ENCODE results near the gene VGF. TPM values are rescaled to one million over a fixed set of nuclear protein-coding genes. Genes with fewer than 3 reads are reported as not detected.
"Not testable (repeated sequence)": the region's sequence is repeated elsewhere in the genome, so short reads cannot be mapped to it uniquely, and the experiment has no call there.

The VGF gene
- polyA plus RNA-seq, 1 donor = 0.51 TPM

DNA sequence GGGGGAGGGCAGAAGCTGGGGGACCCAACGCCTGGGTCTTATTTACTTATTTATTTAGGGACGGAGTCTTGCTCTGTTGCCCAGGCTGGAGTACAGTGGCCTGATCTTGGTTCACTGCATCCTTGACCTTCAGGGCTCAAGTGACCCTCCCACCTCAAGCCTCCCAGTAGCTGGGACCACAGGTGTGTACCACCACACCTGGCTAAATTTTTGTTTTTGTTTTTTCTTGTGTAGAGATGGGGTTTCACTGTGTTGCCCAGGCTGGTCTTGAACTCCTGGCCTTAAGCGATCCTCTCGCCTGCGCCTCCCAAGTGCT, 37.2 kb upstream of the VGF start:
- Histone ChIP-seq H3K27ac (ENCODE audit: low read length) (no peak overlapping the region), H3K9me3 (ENCODE audit: control insufficient read depth, low read depth, low read length) (peaks cover 3% of the 10 kb centered on the region), H3K4me1 (ENCODE audit: control insufficient read depth, insufficient read depth, low read length) (peaks cover 12% of the 10 kb centered on the region), H3K36me3 (ENCODE audit: control insufficient read depth, insufficient read depth, low read length) (peaks cover 14% of the 10 kb centered on the region), H3K4me3 (ENCODE audit: low read length) (no peak overlapping the region), H3K27me3 (ENCODE audit: control insufficient read depth, insufficient read depth, low read length) (peaks cover 23% of the 10 kb centered on the region)
- no peak for DNase-seq
- no CpG with 5 or more reads among the region's 5 CpGs for WGBS (ENCODE audit: insufficient coverage, low lambda C conversion rate)

- Histone ChIP-seq H3K4me1 (ENCODE audit: control insufficient read depth, insufficient read depth, low read length) (peaks cover 12% of the 10 kb centered on the region), H3K27ac (ENCODE audit: low read length) (peak overlapping the region; percentile 98), H3K27me3 (ENCODE audit: control insufficient read depth, insufficient read depth, low read length) (peaks cover 23% of the 10 kb centered on the region), H3K4me3 (ENCODE audit: low read length) (peak overlapping the region; percentile 59), H3K36me3 (ENCODE audit: control insufficient read depth, insufficient read depth, low read length) (peaks cover 9% of the 10 kb centered on the region), H3K9me3 (ENCODE audit: control insufficient read depth, low read depth, low read length) (peaks cover 3% of the 10 kb centered on the region)
- DNase-seq = peak; percentile 65 to 90
- WGBS (ENCODE audit: insufficient coverage, low lambda C conversion rate) = no CpG with 5 or more reads among the region's 75 CpGs
These were observed 36.6 kb upstream of the VGF start for GRCh38 chr7:101201695-101202602.

DNA sequence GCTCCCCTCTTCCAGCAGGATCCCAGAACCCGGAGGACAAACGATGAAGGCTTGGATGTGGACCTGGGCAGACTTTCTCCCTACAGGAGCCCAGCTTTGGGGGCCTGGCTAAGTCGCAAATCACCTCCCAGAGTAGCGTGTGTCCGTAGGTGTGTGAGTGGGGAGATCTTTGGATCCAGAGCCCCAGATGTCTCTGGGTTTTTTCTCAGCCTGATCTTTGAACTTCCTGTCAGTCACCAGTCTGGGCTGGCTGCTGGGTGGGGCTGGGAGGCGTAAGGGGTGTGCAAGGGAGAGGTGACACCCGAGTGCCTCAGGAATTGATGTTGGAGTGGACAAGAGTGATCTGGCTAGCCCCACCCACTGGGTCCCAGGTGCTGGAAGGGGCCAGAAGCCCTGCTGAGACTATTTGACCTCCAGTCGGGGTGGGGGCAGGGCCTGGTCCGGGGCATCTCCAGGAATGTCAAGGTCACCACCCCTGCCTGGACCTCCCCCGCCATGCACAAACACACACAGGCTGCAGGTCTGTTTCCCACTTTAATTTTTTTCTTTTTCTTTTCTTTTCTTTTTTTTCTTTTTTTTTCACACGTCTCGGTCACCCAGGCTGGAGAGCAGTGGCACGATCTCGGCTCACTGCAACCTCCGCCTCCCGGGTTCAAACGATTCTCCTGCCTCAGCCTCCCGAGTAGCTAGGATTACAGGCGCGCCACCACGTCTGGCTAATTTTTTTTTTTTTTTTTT, 35.7 kb upstream of the VGF start, which contains the start of gene MOGAT3:
Gene MOGAT3 (minus strand): TSS at position 175 of the 738 bp plus-strand sequence. CDS start 182 bp downstream, outside the sequence.
- Histone ChIP-seq H3K36me3 (ENCODE audit: control insufficient read depth, insufficient read depth, low read length) (peaks cover 2% of the 10 kb centered on the region), H3K9me3 (ENCODE audit: control insufficient read depth, low read depth, low read length) (peaks cover 3% of the 10 kb centered on the region), H3K4me1 (ENCODE audit: control insufficient read depth, insufficient read depth, low read length) (peaks cover 12% of the 10 kb centered on the region), H3K27ac (ENCODE audit: low read length) (peak within 1 kb of the TSS; percentile 98), H3K27me3 (ENCODE audit: control insufficient read depth, insufficient read depth, low read length) (peaks cover 23% of the 10 kb centered on the region), H3K4me3 (ENCODE audit: low read length) (peak within 1 kb of the TSS; percentile 59)
- WGBS (ENCODE audit: insufficient coverage, low lambda C conversion rate) = 7% methylated on average over 5 of the region's 21 CpGs
- peak; percentile 95 to 98 for DNase-seq

- H3K36me3 ChIP-seq (ENCODE audit: control insufficient read depth, insufficient read depth, low read length) = no peaks in the 10 kb centered on the region
- peak overlapping the region; percentile 59 for H3K4me3 ChIP-seq (ENCODE audit: low read length)
- H3K9me3 ChIP-seq (ENCODE audit: control insufficient read depth, low read depth, low read length) = peaks cover 3% of the 10 kb centered on the region
- H3K27me3 ChIP-seq (ENCODE audit: control insufficient read depth, insufficient read depth, low read length) = peaks cover 23% of the 10 kb centered on the region
- no CpG with 5 or more reads among the region's 2 CpGs for WGBS (ENCODE audit: insufficient coverage, low lambda C conversion rate)
- peaks cover 12% of the 10 kb centered on the region for H3K4me1 ChIP-seq (ENCODE audit: control insufficient read depth, insufficient read depth, low read length)
- DNase-seq = no peak
- H3K27ac ChIP-seq (ENCODE audit: low read length) = peak overlapping the region; percentile 98
These were observed 35.1 kb upstream of the VGF start for GRCh38 chr7:101200504-101200861.

GRCh38 chr7:101199522-101199921, 34.2 kb upstream of the VGF start:
- no CpG with 5 or more reads among the region's 10 CpGs for WGBS (ENCODE audit: insufficient coverage, low lambda C conversion rate)
- not testable (repeated sequence) for DNase-seq

DNA sequence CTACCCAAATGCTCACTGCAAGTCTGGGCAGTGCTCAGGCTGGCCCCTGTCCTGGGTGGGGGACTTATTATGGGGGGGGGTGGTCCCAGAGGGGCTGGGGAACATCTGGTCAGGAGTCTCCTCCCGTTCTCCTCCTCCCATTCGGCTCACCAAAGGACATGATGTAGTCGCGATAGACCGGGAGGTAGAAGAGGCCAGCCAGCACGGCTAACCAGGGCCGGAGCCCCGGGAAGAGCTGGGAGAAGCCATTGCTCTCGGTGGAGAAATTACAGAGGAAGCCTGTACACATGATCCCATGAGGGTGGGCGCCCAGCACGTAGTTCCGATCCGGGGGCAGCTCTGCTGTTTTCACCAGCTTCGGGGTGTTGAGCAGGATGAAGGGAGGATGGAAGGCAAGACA, 33.1 kb upstream of the VGF start:
- no CpG with 5 or more reads among the region's 14 CpGs for WGBS (ENCODE audit: insufficient coverage, low lambda C conversion rate)
- no peak for DNase-seq
- Histone ChIP-seq H3K4me3 (ENCODE audit: low read length) (no peak overlapping the region), H3K4me1 (ENCODE audit: control insufficient read depth, insufficient read depth, low read length) (peaks cover 12% of the 10 kb centered on the region), H3K36me3 (ENCODE audit: control insufficient read depth, insufficient read depth, low read length) (no peaks in the 10 kb centered on the region), H3K9me3 (ENCODE audit: control insufficient read depth, low read depth, low read length) (peaks cover 3% of the 10 kb centered on the region), H3K27me3 (ENCODE audit: control insufficient read depth, insufficient read depth, low read length) (peaks cover 23% of the 10 kb centered on the region), H3K27ac (ENCODE audit: low read length) (no peak overlapping the region)

More at GRCh38 chr7:101199522-101199921, 34.2 kb upstream of the VGF start:
- Histone ChIP-seq H3K27me3 (ENCODE audit: control insufficient read depth, insufficient read depth, low read length) (peaks cover 23% of the 10 kb centered on the region), H3K4me3 (ENCODE audit: low read length) (peak overlapping the region; percentile 59), H3K4me1 (ENCODE audit: control insufficient read depth, insufficient read depth, low read length) (peaks cover 12% of the 10 kb centered on the region)
- H3K9me3 ChIP-seq (ENCODE audit: control insufficient read depth, low read depth, low read length); H3K36me3 ChIP-seq (ENCODE audit: control insufficient read depth, insufficient read depth, low read length); H3K27ac ChIP-seq (ENCODE audit: low read length): not testable (repeated sequence)

- H3K27ac ChIP-seq (ENCODE audit: low read length) = no peak overlapping the region
- H3K9me3 ChIP-seq (ENCODE audit: control insufficient read depth, low read depth, low read length) = peaks cover 3% of the 10 kb centered on the region
- no peak for DNase-seq
- H3K27me3 ChIP-seq (ENCODE audit: control insufficient read depth, insufficient read depth, low read length) = peaks cover 23% of the 10 kb centered on the region
- H3K4me3 ChIP-seq (ENCODE audit: low read length) = no peak overlapping the region
- H3K4me1 ChIP-seq (ENCODE audit: control insufficient read depth, insufficient read depth, low read length) = peaks cover 12% of the 10 kb centered on the region
- WGBS (ENCODE audit: insufficient coverage, low lambda C conversion rate) = no CpG with 5 or more reads among the region's 21 CpGs
- no peaks in the 10 kb centered on the region for H3K36me3 ChIP-seq (ENCODE audit: control insufficient read depth, insufficient read depth, low read length)
These were observed 32.6 kb upstream of the VGF start for GRCh38 chr7:101197991-101198390.

- no CpG with 5 or more reads among the region's 17 CpGs for WGBS (ENCODE audit: insufficient coverage, low lambda C conversion rate)
- Histone ChIP-seq H3K9me3 (ENCODE audit: control insufficient read depth, low read depth, low read length) (peaks cover 3% of the 10 kb centered on the region), H3K27me3 (ENCODE audit: control insufficient read depth, insufficient read depth, low read length) (peaks cover 5% of the 10 kb centered on the region), H3K27ac (ENCODE audit: low read length) (no peak overlapping the region), H3K4me3 (ENCODE audit: low read length) (no peak overlapping the region), H3K4me1 (ENCODE audit: control insufficient read depth, insufficient read depth, low read length) (peaks cover 11% of the 10 kb centered on the region), H3K36me3 (ENCODE audit: control insufficient read depth, insufficient read depth, low read length) (no peaks in the 10 kb centered on the region)
- DNase-seq = no peak
These were observed 30.5 kb upstream of the VGF start for GRCh38 chr7:101195884-101196283.

GRCh38 chr7:101189109-101189508, 23.7 kb upstream of the VGF start:
- Histone ChIP-seq H3K27me3 (ENCODE audit: control insufficient read depth, insufficient read depth, low read length) (no peaks in the 10 kb centered on the region), H3K36me3 (ENCODE audit: control insufficient read depth, insufficient read depth, low read length) (no peaks in the 10 kb centered on the region), H3K4me1 (ENCODE audit: control insufficient read depth, insufficient read depth, low read length) (peaks cover 8% of the 10 kb centered on the region), H3K27ac (ENCODE audit: low read length) (no peak overlapping the region), H3K4me3 (ENCODE audit: low read length) (no peak overlapping the region), H3K9me3 (ENCODE audit: control insufficient read depth, low read depth, low read length) (no peaks in the 10 kb centered on the region)
- no peak for DNase-seq
- WGBS (ENCODE audit: insufficient coverage, low lambda C conversion rate) = 88% methylated on average over 4 of the region's 8 CpGs

GRCh38 chr7:101186844-101187428, 21.6 kb upstream of the VGF start:
- H3K27me3 ChIP-seq (ENCODE audit: control insufficient read depth, insufficient read depth, low read length) = peaks cover 7% of the 10 kb centered on the region
- no peak overlapping the region for H3K27ac ChIP-seq (ENCODE audit: low read length)
- DNase-seq = no peak
- H3K4me3 ChIP-seq (ENCODE audit: low read length) = no peak overlapping the region
- H3K9me3 ChIP-seq (ENCODE audit: control insufficient read depth, low read depth, low read length) = no peaks in the 10 kb centered on the region
- H3K36me3 ChIP-seq (ENCODE audit: control insufficient read depth, insufficient read depth, low read length) = no peaks in the 10 kb centered on the region
- WGBS (ENCODE audit: insufficient coverage, low lambda C conversion rate) = no CpG with 5 or more reads among the region's 4 CpGs
- H3K4me1 ChIP-seq (ENCODE audit: control insufficient read depth, insufficient read depth, low read length) = peaks cover 4% of the 10 kb centered on the region

All from large intestine (tissue), 3 donors.